Neural progenitor cell (in vitro differentiated cells): ENCODE measurements around the gene CDK1. TPM values are rescaled to one million over a fixed set of nuclear protein-coding genes. Genes with fewer than 3 reads are reported as not detected.

Source experiments
- DNase-seq: peaks from one replicate; pipeline ENCODE4 v3.0.0-alpha.2; 2016; ENCODE audit warnings: low spot score
- H2AFZ ChIP-seq: fragments of 200-600 bp; sonication (generic); replicated peaks from 2 replicates; pipeline ENCODE4 v1.6.1; 2016; ENCODE audit warnings: antibody characterized with exemption
- H3F3A ChIP-seq: fragments of 200-600 bp; sonication (generic); 2 replicates; pipeline ENCODE4 v1.6.1; 2016; ENCODE audit warnings: antibody characterized with exemption, low read depth
- H3K27ac ChIP-seq: fragments of 200-600 bp; sonication (generic); 2 replicates; pipeline ENCODE4 v1.5.1; 2016; ENCODE audit warnings: mild to moderate bottlenecking
- H3K27me3 ChIP-seq: fragments of 200-600 bp; sonication (generic); 2 replicates; pipeline ENCODE4 v1.6.1; 2016; ENCODE audit warnings: mild to moderate bottlenecking, moderate library complexity
- H3K36me3 ChIP-seq: fragments of 200-600 bp; sonication (generic); 2 replicates; pipeline ENCODE4 v1.5.1; 2016
- H3K4me1 ChIP-seq: fragments of 200-600 bp; sonication (generic); 2 replicates; pipeline ENCODE4 v1.6.1; 2016; ENCODE audit warnings: mixed run types
- H3K4me2 ChIP-seq: fragments of 200-600 bp; sonication (generic); 2 replicates; pipeline ENCODE4 v1.6.1; 2016
- H3K4me3 ChIP-seq: fragments of 200-600 bp; sonication (generic); 2 replicates; pipeline ENCODE4 v1.5.1; 2016
- H3K79me2 ChIP-seq: fragments of 200-600 bp; sonication (generic); 2 replicates; pipeline ENCODE4 v1.6.1; 2016; ENCODE audit warnings: low read depth
- H3K9ac ChIP-seq: fragments of 200-600 bp; sonication (generic); 2 replicates; pipeline ENCODE4 v1.6.1; 2016
- H3K9me3 ChIP-seq: fragments of 200-600 bp; sonication (generic); 2 replicates; pipeline ENCODE4 v1.5.1; 2016; ENCODE audit warnings: low read depth
- H4K20me1 ChIP-seq: fragments of 200-600 bp; sonication (generic); 2 replicates; pipeline ENCODE4 v1.6.1; 2016; ENCODE audit warnings: low read depth
- H3K27ac Mint-ChIP-seq: 3 replicates; pipeline ENCODE4 v1.8.0; 2021; ENCODE audit warnings: mixed read lengths
- H3K27me3 Mint-ChIP-seq: 2 replicates; pipeline ENCODE4 v1.8.0; 2022; ENCODE audit warnings: low read depth, mild to moderate bottlenecking, inconsistent platforms, moderate library complexity, mixed read lengths; ENCODE audit not compliant: insufficient read depth
- H3K36me3 Mint-ChIP-seq: 3 replicates; pipeline ENCODE4 v1.8.0; 2021; ENCODE audit warnings: mixed read lengths
- H3K4me1 Mint-ChIP-seq: 3 replicates; pipeline ENCODE4 v1.8.0; 2021; ENCODE audit warnings: mixed read lengths
- H3K4me3 Mint-ChIP-seq: 3 replicates; pipeline ENCODE4 v1.8.0; 2021; ENCODE audit warnings: mild to moderate bottlenecking, moderate library complexity, mixed read lengths
- H3K9me3 Mint-ChIP-seq: 3 replicates; pipeline ENCODE4 v1.8.0; 2020; ENCODE audit warnings: mixed read lengths
- EZH2 ChIP-seq: fragments of 200-600 bp; sonication (generic); IDR thresholded peaks from 2 replicates; pipeline ENCODE4 v1.6.1; 2017; ENCODE audit warnings: antibody characterized with exemption, mild to moderate bottlenecking, moderate library complexity
- EZH2phosphoT487 ChIP-seq: fragments of 200-600 bp; sonication (generic); IDR thresholded peaks from 2 replicates; pipeline ENCODE4 v1.6.1; 2017; ENCODE audit warnings: antibody characterized with exemption
- total RNA-seq: library from RNA; depleted of rRNA; stranded (reverse); fragments of >200 nt; gene quantifications from 2 replicates; pipeline ENCODE4 v1.2.3, GENCODE V29; 2015; ENCODE audit warnings: low replicate concordance
- TF ChIP-seq, protein P1 (sequence below): fragments of 200-600 bp; sonication (generic); IDR thresholded peaks from 2 replicates; pipeline ENCODE4 v1.5.1; 2017; ENCODE audit warnings: antibody characterized with exemption, mild to moderate bottlenecking

The CDK1 gene
- total RNA-seq, result 291 and 421 TPM in 2 replicates

- Mint-ChIP-seq H3K36me3 (peaks cover 14% of the 10 kb centered on the region), H3K4me3 (peak within 1 kb of the TSS; percentile 99), H3K27me3 (no peaks in the 10 kb centered on the region), H3K9me3 (no peaks in the 10 kb centered on the region), H3K4me1 (peaks cover 27% of the 10 kb centered on the region), H3K27ac (peak within 1 kb of the TSS; percentile 99)
- peak within 1 kb of the TSS; percentile 59 for H3K27ac ChIP-seq
- peak; percentile 98 for DNase-seq
- H2AFZ ChIP-seq, result peak within 1 kb of the TSS; percentile 84
- peaks cover 47% of the 10 kb centered on the region for H4K20me1 ChIP-seq
- peak within 1 kb of the TSS; percentile 88 for H3K4me3 ChIP-seq
- no peaks in the 10 kb centered on the region for H3K9me3 ChIP-seq
- TF ChIP-seq EZH2, result no peak
- TF ChIP-seq EZH2phosphoT487, result no peak
- TF ChIP-seq, protein P1, sequence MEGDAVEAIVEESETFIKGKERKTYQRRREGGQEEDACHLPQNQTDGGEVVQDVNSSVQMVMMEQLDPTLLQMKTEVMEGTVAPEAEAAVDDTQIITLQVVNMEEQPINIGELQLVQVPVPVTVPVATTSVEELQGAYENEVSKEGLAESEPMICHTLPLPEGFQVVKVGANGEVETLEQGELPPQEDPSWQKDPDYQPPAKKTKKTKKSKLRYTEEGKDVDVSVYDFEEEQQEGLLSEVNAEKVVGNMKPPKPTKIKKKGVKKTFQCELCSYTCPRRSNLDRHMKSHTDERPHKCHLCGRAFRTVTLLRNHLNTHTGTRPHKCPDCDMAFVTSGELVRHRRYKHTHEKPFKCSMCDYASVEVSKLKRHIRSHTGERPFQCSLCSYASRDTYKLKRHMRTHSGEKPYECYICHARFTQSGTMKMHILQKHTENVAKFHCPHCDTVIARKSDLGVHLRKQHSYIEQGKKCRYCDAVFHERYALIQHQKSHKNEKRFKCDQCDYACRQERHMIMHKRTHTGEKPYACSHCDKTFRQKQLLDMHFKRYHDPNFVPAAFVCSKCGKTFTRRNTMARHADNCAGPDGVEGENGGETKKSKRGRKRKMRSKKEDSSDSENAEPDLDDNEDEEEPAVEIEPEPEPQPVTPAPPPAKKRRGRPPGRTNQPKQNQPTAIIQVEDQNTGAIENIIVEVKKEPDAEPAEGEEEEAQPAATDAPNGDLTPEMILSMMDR, result no peak
- peaks cover 14% of the 10 kb centered on the region for H3K36me3 ChIP-seq
- H3K27me3 ChIP-seq, result no peaks in the 10 kb centered on the region
- peak within 1 kb of the TSS; percentile 91 for H3K4me2 ChIP-seq
- peaks cover 23% of the 10 kb centered on the region for H3K4me1 ChIP-seq
- H3K79me2 ChIP-seq, result peaks cover 51% of the 10 kb centered on the region
- H3K9ac ChIP-seq, result peak within 1 kb of the TSS; percentile 68
- H3F3A ChIP-seq, result peaks cover 6% of the 10 kb centered on the region
These were observed at the start of gene CDK1 for GRCh38 chr10:60778214-60778970. Gene CDK1 (plus strand): TSS chr10:60778478. CDS start chr10:60780166, 1,688 bp downstream.

DNA sequence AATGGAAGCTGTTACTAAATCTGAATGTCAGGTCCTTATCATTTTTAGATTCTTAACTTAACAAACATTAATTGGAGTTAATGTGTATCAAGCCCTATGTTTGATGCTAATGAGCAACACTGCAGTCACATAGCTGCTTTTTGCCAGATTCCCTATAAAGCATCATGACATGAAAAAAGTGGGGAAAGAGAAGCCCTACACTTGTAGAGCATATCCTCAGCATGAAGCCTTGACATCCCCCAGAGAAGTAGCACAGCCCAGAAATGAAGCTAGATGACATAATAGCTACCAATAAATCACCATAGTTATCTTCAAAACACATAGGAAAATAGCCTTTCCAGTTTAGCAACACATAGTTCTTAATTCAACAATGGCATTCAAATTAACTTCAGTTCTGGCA lies 49.2 kb upstream of the CDK1 start:
- Histone ChIP-seq H3K9ac (no peak overlapping the region), H4K20me1 (no peaks in the 10 kb centered on the region), H3F3A (no peaks in the 10 kb centered on the region), H3K4me3 (no peak overlapping the region), H3K36me3 (no peaks in the 10 kb centered on the region), H3K27ac (no peak overlapping the region), H3K79me2 (no peaks in the 10 kb centered on the region), H3K27me3 (peaks cover 36% of the 10 kb centered on the region), H3K4me1 (peaks cover 4% of the 10 kb centered on the region), H3K9me3 (no peaks in the 10 kb centered on the region), H2AFZ (no peak overlapping the region), H3K4me2 (no peak overlapping the region)
- Mint-ChIP-seq H3K4me3 (no peak overlapping the region), H3K9me3 (peaks cover 3% of the 10 kb centered on the region), H3K4me1 (peaks cover 6% of the 10 kb centered on the region), H3K27ac (no peak overlapping the region), H3K36me3 (peaks cover 2% of the 10 kb centered on the region), H3K27me3 (peaks cover 20% of the 10 kb centered on the region)
- TF ChIP-seq, protein P1, result no peak
- DNase-seq, result no peak

GRCh38 chr10:60731134-60731885 lies 47.0 kb upstream of the CDK1 start:
- Histone ChIP-seq H3K4me2 (no peak overlapping the region), H3K9me3 (no peaks in the 10 kb centered on the region), H3K27me3 (peaks cover 57% of the 10 kb centered on the region), H3K36me3 (no peaks in the 10 kb centered on the region), H2AFZ (no peak overlapping the region), H3K27ac (no peak overlapping the region), H3F3A (no peaks in the 10 kb centered on the region), H3K4me1 (peaks cover 4% of the 10 kb centered on the region), H4K20me1 (no peaks in the 10 kb centered on the region), H3K79me2 (no peaks in the 10 kb centered on the region), H3K9ac (no peak overlapping the region), H3K4me3 (no peak overlapping the region)
- H3K4me3 Mint-ChIP-seq, result no peak overlapping the region
- no peak overlapping the region for H3K27ac Mint-ChIP-seq
- H3K4me1 Mint-ChIP-seq, result peaks cover 6% of the 10 kb centered on the region
- DNase-seq, result no peak
- no peaks in the 10 kb centered on the region for H3K9me3 Mint-ChIP-seq
- TF ChIP-seq, protein P1, result no peak
- no peak for TF ChIP-seq EZH2
- TF ChIP-seq EZH2phosphoT487, result no peak
- H3K27me3 Mint-ChIP-seq, result peaks cover 19% of the 10 kb centered on the region
- no peaks in the 10 kb centered on the region for H3K36me3 Mint-ChIP-seq
